GM10266 (cell line): ENCODE measurements around the gene CROCC2.
"Not testable (repeated sequence)": the region's sequence is repeated elsewhere in the genome, so short reads cannot be mapped to it uniquely, and the experiment has no call there.

ENCODE experiments used
- DNase-seq: peaks from one replicate; pipeline ENCODE4 v3.0.0; 2012; ENCODE audit errors: extremely low spot score
- TF ChIP-seq, protein P1 (sequence below): IDR thresholded peaks from 2 replicates; pipeline ENCODE4 v1.5.1; 2012; ENCODE audit warnings: mild to moderate bottlenecking, low read depth; ENCODE audit not compliant: control insufficient read depth, insufficient read depth; ENCODE audit errors: missing control alignments

Gene CROCC2

DNA sequence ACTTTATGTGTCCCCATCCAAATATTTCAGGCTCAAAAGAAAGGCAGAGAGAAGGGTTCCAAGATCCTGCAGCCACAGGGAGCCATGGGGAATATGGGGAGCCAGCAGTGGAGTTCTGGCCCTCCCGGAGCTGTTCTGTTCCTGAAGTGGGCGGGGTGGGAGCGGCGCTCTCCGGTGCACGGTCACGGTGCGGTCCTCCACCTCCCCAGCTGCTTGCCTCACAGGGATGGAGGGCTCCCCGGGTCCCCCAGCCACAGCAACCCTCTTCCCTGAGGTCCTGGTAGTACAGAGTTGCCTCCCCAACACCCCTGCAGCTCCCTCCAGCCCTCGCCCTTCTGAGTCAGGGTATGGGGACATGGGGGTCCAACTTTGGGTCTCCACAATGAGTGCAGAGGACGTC lies 66.1 kb downstream of the CROCC2 start:
- TF ChIP-seq, protein P1, sequence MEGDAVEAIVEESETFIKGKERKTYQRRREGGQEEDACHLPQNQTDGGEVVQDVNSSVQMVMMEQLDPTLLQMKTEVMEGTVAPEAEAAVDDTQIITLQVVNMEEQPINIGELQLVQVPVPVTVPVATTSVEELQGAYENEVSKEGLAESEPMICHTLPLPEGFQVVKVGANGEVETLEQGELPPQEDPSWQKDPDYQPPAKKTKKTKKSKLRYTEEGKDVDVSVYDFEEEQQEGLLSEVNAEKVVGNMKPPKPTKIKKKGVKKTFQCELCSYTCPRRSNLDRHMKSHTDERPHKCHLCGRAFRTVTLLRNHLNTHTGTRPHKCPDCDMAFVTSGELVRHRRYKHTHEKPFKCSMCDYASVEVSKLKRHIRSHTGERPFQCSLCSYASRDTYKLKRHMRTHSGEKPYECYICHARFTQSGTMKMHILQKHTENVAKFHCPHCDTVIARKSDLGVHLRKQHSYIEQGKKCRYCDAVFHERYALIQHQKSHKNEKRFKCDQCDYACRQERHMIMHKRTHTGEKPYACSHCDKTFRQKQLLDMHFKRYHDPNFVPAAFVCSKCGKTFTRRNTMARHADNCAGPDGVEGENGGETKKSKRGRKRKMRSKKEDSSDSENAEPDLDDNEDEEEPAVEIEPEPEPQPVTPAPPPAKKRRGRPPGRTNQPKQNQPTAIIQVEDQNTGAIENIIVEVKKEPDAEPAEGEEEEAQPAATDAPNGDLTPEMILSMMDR: no peak
- no peak for DNase-seq

DNA sequence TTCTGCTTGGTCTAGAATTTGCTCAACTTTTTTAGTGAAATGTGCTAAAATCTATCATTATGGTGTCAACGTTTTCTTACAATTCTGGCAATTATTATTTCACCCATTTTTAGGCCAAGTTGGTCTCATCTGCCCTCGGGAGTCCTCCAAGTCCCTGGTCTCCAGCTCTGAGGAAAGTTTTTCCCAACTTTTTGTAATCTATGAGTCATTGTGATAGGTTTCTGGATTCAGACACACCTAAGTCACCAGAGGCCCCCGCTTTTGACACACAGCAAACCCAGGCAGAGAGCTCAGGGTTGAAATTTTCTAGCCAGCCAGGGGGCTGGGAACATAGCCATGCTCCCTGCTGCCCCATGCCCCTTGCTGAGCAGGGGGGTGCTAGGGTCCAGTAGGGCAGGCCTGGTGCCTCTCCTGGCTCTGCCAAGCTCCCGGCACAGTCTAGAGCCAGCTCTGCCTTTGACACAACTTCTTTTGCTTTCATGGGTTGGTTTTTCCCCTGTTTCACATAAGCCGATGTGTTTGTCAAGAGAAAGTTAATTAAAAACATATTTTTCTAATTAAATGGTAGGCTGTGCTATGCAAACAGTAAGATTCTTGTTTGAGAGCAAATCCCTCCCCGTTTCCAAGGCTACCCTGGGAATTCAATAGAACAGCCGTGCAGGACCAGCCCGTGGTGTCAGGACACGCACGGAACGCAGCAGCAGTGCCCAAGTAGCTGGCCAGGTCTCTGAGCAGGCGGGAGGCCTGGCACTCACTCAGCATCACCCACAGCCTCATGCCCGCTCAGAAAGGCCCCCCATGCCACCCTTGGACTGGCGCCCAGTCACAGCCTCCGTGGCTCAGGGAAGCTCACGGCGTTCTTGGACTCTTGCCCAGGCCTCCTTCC lies 66.7 kb downstream of the CROCC2 start:
- DNase-seq: no peak
- TF ChIP-seq, protein P1: no peak

DNA sequence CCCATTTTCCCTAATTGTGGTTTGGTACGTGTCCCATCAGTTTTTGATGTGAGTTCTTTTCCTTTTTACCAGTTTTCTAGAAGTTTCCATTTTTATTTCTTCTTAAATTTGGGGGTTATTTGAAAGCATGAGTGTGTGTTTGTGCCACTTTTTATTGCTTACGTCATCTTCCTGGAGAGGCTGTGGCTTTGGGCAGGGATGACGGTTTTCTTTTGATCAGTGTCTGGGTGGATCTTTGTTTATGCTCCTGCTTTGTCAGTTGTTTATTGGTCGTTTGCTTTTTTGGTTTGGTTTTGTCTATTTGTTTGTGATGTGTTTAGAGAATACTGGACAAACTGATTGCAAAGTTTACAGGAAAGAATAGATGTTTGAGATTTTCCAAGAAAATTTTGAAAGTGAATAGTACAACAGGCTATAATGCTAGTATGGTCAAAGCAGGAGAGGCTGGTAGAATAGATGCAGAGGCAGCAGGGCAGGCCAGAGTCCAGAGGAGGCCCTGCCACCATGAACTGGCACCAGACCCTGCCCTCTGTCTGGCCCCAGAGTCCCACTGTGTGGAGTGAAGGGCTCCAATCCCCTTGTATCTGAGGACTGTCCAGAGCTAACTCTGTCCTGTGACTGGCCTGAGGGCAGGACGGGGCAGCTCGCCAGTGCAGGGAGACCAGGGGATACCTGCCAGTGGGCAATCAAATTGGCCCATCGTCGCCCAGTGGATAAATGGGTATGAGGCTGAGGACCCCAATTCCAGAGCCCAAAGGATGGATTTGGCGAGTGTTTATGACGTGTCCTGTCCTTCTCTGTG lies 68.8 kb downstream of the CROCC2 start:
- TF ChIP-seq, protein P1: no peak
- no peak for DNase-seq

DNA sequence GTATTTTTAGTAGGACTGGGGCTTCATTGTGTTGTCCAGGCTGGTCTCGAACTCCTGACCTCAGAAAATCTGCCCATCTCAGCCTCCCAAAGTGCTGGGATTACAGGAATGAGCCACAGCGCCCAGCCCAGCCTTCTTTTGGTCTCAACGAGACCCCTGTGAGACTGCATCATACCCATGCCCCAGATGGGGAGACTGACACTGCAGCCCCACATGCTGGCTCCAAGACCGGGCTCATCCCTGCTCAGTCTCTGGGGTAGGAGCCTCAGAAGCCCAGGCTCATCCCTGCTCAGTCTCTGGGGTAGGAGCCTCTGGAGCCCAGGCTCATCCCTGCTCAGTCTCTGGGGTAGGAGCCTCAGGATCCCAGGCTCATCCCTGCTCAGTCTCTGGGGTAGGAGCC lies 69.8 kb downstream of the CROCC2 start:
- DNase-seq: not testable (repeated sequence)

DNA sequence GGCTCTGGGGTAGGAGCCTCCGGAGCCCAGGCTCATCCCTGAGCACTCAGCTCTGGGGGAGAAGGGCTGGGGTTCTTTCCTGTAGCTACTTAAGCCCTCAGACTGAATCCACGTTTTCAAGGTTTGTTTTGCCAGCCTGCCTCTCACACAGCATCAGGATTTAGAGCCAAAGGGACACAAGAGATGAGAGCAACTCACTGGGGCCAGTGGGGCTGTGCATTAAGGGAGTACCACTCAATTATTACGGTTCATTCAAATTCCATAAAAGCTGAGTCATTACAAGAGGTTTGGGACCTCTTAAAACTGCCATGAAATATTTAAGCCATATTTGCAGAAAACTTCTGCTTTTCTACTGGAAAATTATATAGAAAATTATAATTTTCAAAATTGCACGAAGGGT lies 75.1 kb downstream of the CROCC2 start:
- no peak for DNase-seq
- TF ChIP-seq, protein P1: no peak

DNA sequence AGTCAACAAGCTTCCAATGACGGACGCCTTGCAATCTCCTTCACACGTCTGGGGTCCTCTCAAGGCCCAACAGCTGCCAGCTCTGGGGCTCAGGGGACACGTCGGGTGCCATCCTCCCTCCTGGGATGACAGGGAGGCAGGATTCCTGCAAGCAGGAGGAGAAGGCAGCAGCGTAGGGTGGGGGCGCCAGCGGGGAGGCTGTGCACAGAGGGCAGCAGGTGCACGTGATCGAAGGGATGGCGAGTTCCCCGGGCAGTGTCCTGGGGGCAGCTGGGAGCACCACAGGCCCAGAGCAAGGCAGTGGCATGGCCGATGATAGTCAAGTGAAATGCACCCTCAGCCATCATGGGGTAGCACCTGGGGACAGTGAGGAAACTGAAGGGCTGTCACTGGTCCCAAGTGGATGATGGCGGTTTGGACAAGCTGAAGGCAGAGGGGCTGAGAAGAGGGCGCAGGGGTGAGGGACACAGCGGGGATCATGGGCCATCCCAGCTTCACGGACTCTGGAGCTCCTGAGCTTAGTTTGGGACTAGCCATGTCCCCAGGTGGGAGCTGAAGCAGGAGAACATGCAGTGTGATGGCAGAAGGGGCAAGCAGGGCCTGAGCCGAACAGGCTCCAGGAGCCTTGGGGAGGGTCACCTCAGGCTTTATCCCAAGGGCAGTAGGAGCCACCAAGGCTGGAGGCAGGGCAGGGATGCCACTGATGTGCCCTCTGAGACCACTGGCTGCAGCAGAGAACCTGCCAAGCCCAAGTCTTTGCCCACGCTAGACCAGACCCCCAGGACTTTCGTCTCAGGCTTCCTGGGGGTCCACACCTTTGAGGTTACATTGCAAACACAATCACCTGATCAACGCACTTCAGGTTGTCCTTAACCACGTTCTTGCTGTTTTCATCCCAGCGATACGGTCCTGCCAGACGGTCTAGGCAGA lies 76.0 kb downstream of the CROCC2 start:
- no peak for DNase-seq
- TF ChIP-seq, protein P1: no peak

DNA sequence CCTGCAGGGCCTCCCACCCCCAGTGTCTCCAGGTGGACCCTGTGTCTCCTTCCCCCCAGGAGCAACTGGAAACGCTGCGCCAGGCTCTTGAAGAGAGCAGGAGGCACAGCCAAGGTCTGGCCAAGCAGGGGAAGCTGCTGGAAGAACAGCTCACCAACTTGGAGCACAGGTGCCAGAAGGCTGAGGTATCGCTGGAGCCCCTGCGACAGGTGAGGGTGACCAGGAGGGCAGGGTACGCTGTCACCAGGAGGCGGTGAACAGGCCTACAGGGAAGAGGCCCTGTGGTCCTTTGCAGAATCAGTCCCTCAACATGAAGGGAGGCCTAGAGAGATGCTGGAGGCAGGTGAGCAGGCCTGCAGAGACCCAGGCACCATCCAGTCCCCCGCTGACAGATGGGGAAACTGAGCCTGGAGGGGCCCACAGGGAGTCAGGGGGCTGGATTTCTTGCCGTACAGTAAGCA lies 76.7 kb downstream of the CROCC2 start:
- no peak for DNase-seq
- TF ChIP-seq, protein P1: no peak
